SU-DHL-6 (cell line): ENCODE measurements around the gene OSBPL5.

Source experiments
- EZH2phosphoT487 ChIP-seq: fragments of 200-600 bp; sonication (generic), shearing (Covaris generic); conservative IDR thresholded peaks from 2 replicates; pipeline ENCODE4 v1.6.1; 2018; ENCODE audit warnings: mild to moderate bottlenecking, antibody characterized with exemption, low read length, moderate library complexity, mixed read lengths
- TF ChIP-seq, protein P1 (sequence below): fragments of 200-600 bp; sonication (generic); IDR thresholded peaks from one replicate; pipeline ENCODE4 v1.5.1; 2017; ENCODE audit warnings: antibody characterized with exemption, mild to moderate bottlenecking, low read length, moderate library complexity; ENCODE audit not compliant: insufficient read depth, poor library complexity, severe bottlenecking

DNA sequence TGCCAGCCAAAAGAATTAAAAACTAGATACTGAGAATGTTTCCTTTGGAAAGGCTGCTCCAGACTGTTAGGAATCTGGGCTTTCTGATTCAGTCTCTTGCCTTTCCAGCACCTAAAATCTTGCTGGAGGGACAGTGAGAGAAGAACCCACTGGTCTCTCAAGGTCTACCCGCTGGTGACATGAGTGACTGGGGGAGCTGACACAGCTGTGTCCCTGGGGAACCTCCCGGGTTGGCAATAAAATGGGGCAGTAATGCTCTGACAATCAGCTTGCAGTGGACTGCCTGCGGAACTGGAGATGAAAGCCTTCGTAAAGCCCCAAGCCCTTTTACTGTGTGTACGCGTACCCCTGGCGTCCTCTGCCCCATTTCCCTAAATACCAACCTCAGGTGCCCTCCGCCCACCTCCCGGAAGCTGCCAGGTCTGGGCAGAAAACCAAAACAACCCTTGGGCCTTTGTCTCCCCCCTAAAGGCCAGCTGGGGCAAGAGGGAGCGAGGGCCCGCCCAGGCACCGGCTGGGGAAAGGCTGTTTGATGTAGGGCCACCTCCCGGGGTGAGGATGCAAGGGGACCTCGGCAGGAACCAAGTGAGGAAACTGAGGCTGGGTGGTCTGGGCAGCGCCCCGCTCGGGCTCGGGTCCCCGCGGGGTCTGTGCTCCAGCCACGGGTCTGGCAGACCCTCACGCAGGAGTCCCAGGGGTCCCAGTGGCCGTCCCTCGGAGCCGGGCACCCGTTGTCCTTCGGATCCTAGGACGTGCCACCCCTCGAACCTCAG lies 108.6 kb downstream of the OSBPL5 start:
- TF ChIP-seq, protein P1, sequence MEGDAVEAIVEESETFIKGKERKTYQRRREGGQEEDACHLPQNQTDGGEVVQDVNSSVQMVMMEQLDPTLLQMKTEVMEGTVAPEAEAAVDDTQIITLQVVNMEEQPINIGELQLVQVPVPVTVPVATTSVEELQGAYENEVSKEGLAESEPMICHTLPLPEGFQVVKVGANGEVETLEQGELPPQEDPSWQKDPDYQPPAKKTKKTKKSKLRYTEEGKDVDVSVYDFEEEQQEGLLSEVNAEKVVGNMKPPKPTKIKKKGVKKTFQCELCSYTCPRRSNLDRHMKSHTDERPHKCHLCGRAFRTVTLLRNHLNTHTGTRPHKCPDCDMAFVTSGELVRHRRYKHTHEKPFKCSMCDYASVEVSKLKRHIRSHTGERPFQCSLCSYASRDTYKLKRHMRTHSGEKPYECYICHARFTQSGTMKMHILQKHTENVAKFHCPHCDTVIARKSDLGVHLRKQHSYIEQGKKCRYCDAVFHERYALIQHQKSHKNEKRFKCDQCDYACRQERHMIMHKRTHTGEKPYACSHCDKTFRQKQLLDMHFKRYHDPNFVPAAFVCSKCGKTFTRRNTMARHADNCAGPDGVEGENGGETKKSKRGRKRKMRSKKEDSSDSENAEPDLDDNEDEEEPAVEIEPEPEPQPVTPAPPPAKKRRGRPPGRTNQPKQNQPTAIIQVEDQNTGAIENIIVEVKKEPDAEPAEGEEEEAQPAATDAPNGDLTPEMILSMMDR: no peak
- no peak for TF ChIP-seq EZH2phosphoT487
